MV-4-11 (cell line): Measurements from ENCODE around the gene RHEB.
"Not testable (repeated sequence)": the region's sequence is repeated elsewhere in the genome, so short reads cannot be mapped to it uniquely, and the experiment has no call there.

Experiments used
- DNase-seq: peaks from one replicate; lab custom pipeline; 2025; lab: John Stamatoyannopoulos, UW

Gene RHEB

GRCh38 chr7:151519765-151520418 is at the start of gene RHEB:
Gene RHEB, minus strand, starts transcription at chr7:151519895. Its CDS starts 384 bp downstream, at chr7:151519511.
- DNase-seq, result peak; percentile 98

GRCh38 chr7:151566897-151567320 is 47.2 kb upstream of the RHEB start:
- DNase-seq, result peak; percentile 63

GRCh38 chr7:151565541-151565940 is 45.8 kb upstream of the RHEB start:
- DNase-seq, result no peak

- DNase-seq, result no peak
These were observed 40.5 kb upstream of the RHEB start for GRCh38 chr7:151560243-151560642.

GRCh38 chr7:151559557-151560183 is 40.0 kb upstream of the RHEB start:
- DNase-seq, result no peak

- DNase-seq, result no peak
These were observed 38.9 kb upstream of the RHEB start for GRCh38 chr7:151558575-151558974.

GRCh38 chr7:151556592-151556991 is 36.9 kb upstream of the RHEB start:
- no peak for DNase-seq

GRCh38 chr7:151553356-151553755 is 33.7 kb upstream of the RHEB start:
- DNase-seq, result no peak

GRCh38 chr7:151552352-151553028 is 32.8 kb upstream of the RHEB start:
- no peak for DNase-seq

- DNase-seq, result no peak
These were observed 32.1 kb upstream of the RHEB start for GRCh38 chr7:151551820-151552219.

GRCh38 chr7:151550656-151551286 is 31.1 kb upstream of the RHEB start:
- DNase-seq, result no peak

GRCh38 chr7:151549644-151550043 is 29.9 kb upstream of the RHEB start:
- no peak for DNase-seq

GRCh38 chr7:151549083-151549482 is 29.4 kb upstream of the RHEB start:
- DNase-seq, result no peak

GRCh38 chr7:151544183-151544582 is 24.5 kb upstream of the RHEB start:
- DNase-seq, result no peak

- no peak for DNase-seq
These were observed 23.0 kb upstream of the RHEB start for GRCh38 chr7:151542606-151543130.

GRCh38 chr7:151541709-151542499 is 22.2 kb upstream of the RHEB start:
- no peak for DNase-seq

- no peak for DNase-seq
These were observed 20.5 kb upstream of the RHEB start for GRCh38 chr7:151540146-151540545.

- DNase-seq, result no peak
These were observed 19.5 kb upstream of the RHEB start for GRCh38 chr7:151539088-151539671.

GRCh38 chr7:151537818-151538561 is 18.3 kb upstream of the RHEB start:
- DNase-seq, result no peak

- DNase-seq, result not testable (repeated sequence)
These were observed 16.5 kb upstream of the RHEB start for GRCh38 chr7:151536178-151536577.

GRCh38 chr7:151529842-151530241 is 10.1 kb upstream of the RHEB start:
- DNase-seq, result no peak
